T-helper 1 cell treated with Interleukin-12 subunit alpha and Interleukin-12 subunit beta and Interleukin-4 antibody, amounts not matched to agents 30 μg/mL and 1 μg/mL, for 36 hours (primary cell): ENCODE data around the gene CD83.

ENCODE experiments used
- H3K27ac Mint-ChIP-seq: one replicate; pipeline ENCODE4 v1.8.0; 2021; ENCODE audit warnings: mild to moderate bottlenecking, mixed read lengths
- H3K27me3 Mint-ChIP-seq: one replicate; pipeline ENCODE4 v1.8.0; 2021; ENCODE audit warnings: low read depth, mixed read lengths
- H3K36me3 Mint-ChIP-seq: one replicate; pipeline ENCODE4 v1.8.0; 2021; ENCODE audit warnings: low read depth, mixed read lengths
- H3K4me1 Mint-ChIP-seq: one replicate; pipeline ENCODE4 v1.8.0; 2021; ENCODE audit warnings: low read depth, mixed read lengths
- H3K4me3 Mint-ChIP-seq: one replicate; pipeline ENCODE4 v1.8.0; 2021; ENCODE audit warnings: mild to moderate bottlenecking, moderate library complexity, mixed read lengths
- H3K9me3 Mint-ChIP-seq: one replicate; pipeline ENCODE4 v1.8.0; 2021; ENCODE audit warnings: mixed read lengths

CD83 gene

GRCh38 chr6:14126191-14126590 lies 8.6 kb downstream of the CD83 start:
- H3K4me3 Mint-ChIP-seq: no peak overlapping the region
- no peaks in the 10 kb centered on the region for H3K27me3 Mint-ChIP-seq
- H3K9me3 Mint-ChIP-seq: no peaks in the 10 kb centered on the region
- H3K4me1 Mint-ChIP-seq: peaks cover 25% of the 10 kb centered on the region
- H3K27ac Mint-ChIP-seq: no peak overlapping the region
- peaks cover 27% of the 10 kb centered on the region for H3K36me3 Mint-ChIP-seq

- H3K4me1 Mint-ChIP-seq: peaks cover 15% of the 10 kb centered on the region
- H3K9me3 Mint-ChIP-seq: no peaks in the 10 kb centered on the region
- H3K4me3 Mint-ChIP-seq: no peak overlapping the region
- H3K27me3 Mint-ChIP-seq: no peaks in the 10 kb centered on the region
- peaks cover 23% of the 10 kb centered on the region for H3K36me3 Mint-ChIP-seq
- no peak overlapping the region for H3K27ac Mint-ChIP-seq
Measured at GRCh38 chr6:14127611-14128010, 10.0 kb downstream of the CD83 start.

- Mint-ChIP-seq H3K4me3 (no peak overlapping the region), H3K27ac (no peak overlapping the region), H3K27me3 (no peaks in the 10 kb centered on the region), H3K9me3 (no peaks in the 10 kb centered on the region), H3K36me3 (peaks cover 23% of the 10 kb centered on the region), H3K4me1 (peaks cover 13% of the 10 kb centered on the region)
Measured at GRCh38 chr6:14128012-14128411, 10.4 kb downstream of the CD83 start.

- Mint-ChIP-seq H3K27ac (no peak overlapping the region), H3K9me3 (no peaks in the 10 kb centered on the region), H3K27me3 (no peaks in the 10 kb centered on the region), H3K4me1 (peaks cover 9% of the 10 kb centered on the region), H3K36me3 (peaks cover 26% of the 10 kb centered on the region), H3K4me3 (no peak overlapping the region)
Measured at GRCh38 chr6:14128746-14129145, 11.2 kb downstream of the CD83 start.

- Mint-ChIP-seq H3K4me1 (peaks cover 8% of the 10 kb centered on the region), H3K27ac (no peak overlapping the region), H3K4me3 (no peak overlapping the region), H3K36me3 (peaks cover 30% of the 10 kb centered on the region), H3K9me3 (no peaks in the 10 kb centered on the region), H3K27me3 (no peaks in the 10 kb centered on the region)
Measured at GRCh38 chr6:14129575-14129974, 12.0 kb downstream of the CD83 start.

GRCh38 chr6:14130435-14131075 lies 13.0 kb downstream of the CD83 start:
- H3K4me1 Mint-ChIP-seq: peaks cover 5% of the 10 kb centered on the region
- H3K27ac Mint-ChIP-seq: no peak overlapping the region
- no peak overlapping the region for H3K4me3 Mint-ChIP-seq

GRCh38 chr6:14131579-14131978 lies 14.0 kb downstream of the CD83 start:
- peaks cover 5% of the 10 kb centered on the region for H3K4me1 Mint-ChIP-seq
- no peak overlapping the region for H3K4me3 Mint-ChIP-seq
- no peak overlapping the region for H3K27ac Mint-ChIP-seq
- H3K36me3 Mint-ChIP-seq: peaks cover 39% of the 10 kb centered on the region
- H3K9me3 Mint-ChIP-seq: no peaks in the 10 kb centered on the region
- no peaks in the 10 kb centered on the region for H3K27me3 Mint-ChIP-seq

More at GRCh38 chr6:14130435-14131075, 13.0 kb downstream of the CD83 start:
- H3K9me3 Mint-ChIP-seq: no peaks in the 10 kb centered on the region
- H3K36me3 Mint-ChIP-seq: peaks cover 33% of the 10 kb centered on the region
- no peaks in the 10 kb centered on the region for H3K27me3 Mint-ChIP-seq

GRCh38 chr6:14132244-14132920 lies 14.8 kb downstream of the CD83 start:
- peaks cover 39% of the 10 kb centered on the region for H3K36me3 Mint-ChIP-seq
- peaks cover 5% of the 10 kb centered on the region for H3K4me1 Mint-ChIP-seq
- H3K27ac Mint-ChIP-seq: no peak overlapping the region
- no peak overlapping the region for H3K4me3 Mint-ChIP-seq
- no peaks in the 10 kb centered on the region for H3K9me3 Mint-ChIP-seq
- H3K27me3 Mint-ChIP-seq: no peaks in the 10 kb centered on the region

- Mint-ChIP-seq H3K4me1 (peaks cover 5% of the 10 kb centered on the region), H3K9me3 (no peaks in the 10 kb centered on the region), H3K27me3 (no peaks in the 10 kb centered on the region), H3K4me3 (no peak overlapping the region), H3K27ac (no peak overlapping the region), H3K36me3 (peaks cover 39% of the 10 kb centered on the region)
Measured at GRCh38 chr6:14132921-14133275, 15.3 kb downstream of the CD83 start.

GRCh38 chr6:14134211-14134910 lies 16.8 kb downstream of the CD83 start:
- H3K36me3 Mint-ChIP-seq: peaks cover 39% of the 10 kb centered on the region
- peaks cover 2% of the 10 kb centered on the region for H3K4me1 Mint-ChIP-seq
- no peak overlapping the region for H3K27ac Mint-ChIP-seq
- H3K9me3 Mint-ChIP-seq: no peaks in the 10 kb centered on the region
- H3K4me3 Mint-ChIP-seq: no peak overlapping the region
- no peaks in the 10 kb centered on the region for H3K27me3 Mint-ChIP-seq

- Mint-ChIP-seq H3K27me3 (no peaks in the 10 kb centered on the region), H3K27ac (no peak overlapping the region), H3K36me3 (peaks cover 36% of the 10 kb centered on the region), H3K9me3 (no peaks in the 10 kb centered on the region), H3K4me3 (no peak overlapping the region), H3K4me1 (no peaks in the 10 kb centered on the region)
Measured at GRCh38 chr6:14135893-14136539, 18.4 kb downstream of the CD83 start.

GRCh38 chr6:14138701-14139215 lies 21.2 kb downstream of the CD83 start:
- H3K27ac Mint-ChIP-seq: no peak overlapping the region
- H3K36me3 Mint-ChIP-seq: peaks cover 24% of the 10 kb centered on the region
- no peak overlapping the region for H3K4me3 Mint-ChIP-seq
- H3K27me3 Mint-ChIP-seq: no peaks in the 10 kb centered on the region
- no peaks in the 10 kb centered on the region for H3K4me1 Mint-ChIP-seq
- H3K9me3 Mint-ChIP-seq: no peaks in the 10 kb centered on the region

GRCh38 chr6:14141351-14142062 lies 23.9 kb downstream of the CD83 start:
- Mint-ChIP-seq H3K27me3 (no peaks in the 10 kb centered on the region), H3K4me3 (no peak overlapping the region), H3K27ac (no peak overlapping the region), H3K36me3 (peaks cover 2% of the 10 kb centered on the region), H3K9me3 (no peaks in the 10 kb centered on the region), H3K4me1 (peaks cover 5% of the 10 kb centered on the region)

- Mint-ChIP-seq H3K27ac (no peak overlapping the region), H3K4me1 (peaks cover 5% of the 10 kb centered on the region), H3K4me3 (no peak overlapping the region)
Measured at GRCh38 chr6:14142063-14142450, 24.5 kb downstream of the CD83 start.

More at GRCh38 chr6:14142063-14142450, 24.5 kb downstream of the CD83 start:
- Mint-ChIP-seq H3K36me3 (peaks cover 1% of the 10 kb centered on the region), H3K9me3 (no peaks in the 10 kb centered on the region), H3K27me3 (no peaks in the 10 kb centered on the region)
